GM21423 (cell line): ENCODE data around the gene DNAJB1.
"Not testable (repeated sequence)": the region's sequence is repeated elsewhere in the genome, so short reads cannot be mapped to it uniquely, and the experiment has no call there.

Source experiments
- ATAC-seq: cut with Tn5 transposase; IDR thresholded peaks from one replicate; pipeline ENCODE4 v1.9.1; 2021; ENCODE audit warnings: mild to moderate bottlenecking, moderate library complexity; ENCODE audit not compliant: unreplicated experiment

The DNAJB1 gene

GRCh38 chr19:14525729-14526128, 7.5 kb upstream of the DNAJB1 start:
- ATAC-seq, result no peak

GRCh38 chr19:14520543-14520942, 2.3 kb upstream of the DNAJB1 start:
- ATAC-seq, result no peak

GRCh38 chr19:14519860-14520407, 1.7 kb upstream of the DNAJB1 start:
- no peak for ATAC-seq

GRCh38 chr19:14519245-14519859, 1.2 kb upstream of the DNAJB1 start:
- no peak for ATAC-seq

GRCh38 chr19:14517446-14517839, 754 bp downstream of the DNAJB1 start:
- ATAC-seq, result no peak

- ATAC-seq, result no peak
Measured at GRCh38 chr19:14516746-14517438, 1.3 kb downstream of the DNAJB1 start.

GRCh38 chr19:14516048-14516534, 2.1 kb downstream of the DNAJB1 start:
- no peak for ATAC-seq

GRCh38 chr19:14515501-14516047, 2.6 kb downstream of the DNAJB1 start:
- no peak for ATAC-seq

- no peak for ATAC-seq
Measured at GRCh38 chr19:14514215-14514863, 3.9 kb downstream of the DNAJB1 start.

GRCh38 chr19:14512406-14512961, 5.7 kb downstream of the DNAJB1 start:
- no peak for ATAC-seq

- no peak for ATAC-seq
Measured at GRCh38 chr19:14511229-14511593, 7.0 kb downstream of the DNAJB1 start.

GRCh38 chr19:14510311-14511228, 7.6 kb downstream of the DNAJB1 start:
- no peak for ATAC-seq

GRCh38 chr19:14507704-14508542, 10.3 kb downstream of the DNAJB1 start:
- no peak for ATAC-seq

GRCh38 chr19:14505488-14506239, 12.5 kb downstream of the DNAJB1 start:
- ATAC-seq, result no peak

GRCh38 chr19:14504575-14504974, 13.6 kb downstream of the DNAJB1 start:
- not testable (repeated sequence) for ATAC-seq

- no peak for ATAC-seq
Measured at GRCh38 chr19:14503285-14503684, 14.9 kb downstream of the DNAJB1 start.

- ATAC-seq, result no peak
Measured at GRCh38 chr19:14502334-14503092, 15.7 kb downstream of the DNAJB1 start.
